Measurements from ENCODE around the gene CDH18.

DNA sequence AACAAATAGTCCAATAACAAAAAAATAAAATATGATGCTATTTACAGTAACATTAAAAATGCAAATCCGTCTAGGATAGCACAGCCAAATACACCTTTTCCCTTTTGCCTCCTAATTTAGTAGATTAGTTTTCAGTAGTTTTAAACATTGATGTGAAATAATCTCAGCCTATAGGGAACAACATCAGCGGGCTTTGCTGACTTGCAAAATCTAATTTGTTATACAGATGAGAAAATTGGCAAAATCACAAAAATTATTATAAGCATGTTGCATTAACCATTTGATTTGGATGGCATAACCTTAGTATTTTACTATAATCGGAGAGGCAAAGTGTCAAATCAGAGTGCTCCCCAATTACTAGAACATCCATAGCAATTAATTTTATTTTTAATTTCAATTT lies 563.5 kb downstream of the CDH18 start:
- no peak for TF ChIP-seq GATA2 (IDR thresholded peaks at IDR 0.05; ENCODE audit: low read depth, low read length)
- no peak for TF ChIP-seq GATA3 (IDR thresholded peaks at IDR 0.05; ENCODE audit: low read depth, low read length)
